ENCODE data around the gene NEU2. TPM values are rescaled to one million over a fixed set of nuclear protein-coding genes. Genes with fewer than 3 reads are reported as not detected.
A peak's percentile ranks its signal among the peaks of the same experiment; 100 is the strongest.

Gene NEU2
- total RNA-seq, 1 experiment from 2014 or later = not detected

DNA sequence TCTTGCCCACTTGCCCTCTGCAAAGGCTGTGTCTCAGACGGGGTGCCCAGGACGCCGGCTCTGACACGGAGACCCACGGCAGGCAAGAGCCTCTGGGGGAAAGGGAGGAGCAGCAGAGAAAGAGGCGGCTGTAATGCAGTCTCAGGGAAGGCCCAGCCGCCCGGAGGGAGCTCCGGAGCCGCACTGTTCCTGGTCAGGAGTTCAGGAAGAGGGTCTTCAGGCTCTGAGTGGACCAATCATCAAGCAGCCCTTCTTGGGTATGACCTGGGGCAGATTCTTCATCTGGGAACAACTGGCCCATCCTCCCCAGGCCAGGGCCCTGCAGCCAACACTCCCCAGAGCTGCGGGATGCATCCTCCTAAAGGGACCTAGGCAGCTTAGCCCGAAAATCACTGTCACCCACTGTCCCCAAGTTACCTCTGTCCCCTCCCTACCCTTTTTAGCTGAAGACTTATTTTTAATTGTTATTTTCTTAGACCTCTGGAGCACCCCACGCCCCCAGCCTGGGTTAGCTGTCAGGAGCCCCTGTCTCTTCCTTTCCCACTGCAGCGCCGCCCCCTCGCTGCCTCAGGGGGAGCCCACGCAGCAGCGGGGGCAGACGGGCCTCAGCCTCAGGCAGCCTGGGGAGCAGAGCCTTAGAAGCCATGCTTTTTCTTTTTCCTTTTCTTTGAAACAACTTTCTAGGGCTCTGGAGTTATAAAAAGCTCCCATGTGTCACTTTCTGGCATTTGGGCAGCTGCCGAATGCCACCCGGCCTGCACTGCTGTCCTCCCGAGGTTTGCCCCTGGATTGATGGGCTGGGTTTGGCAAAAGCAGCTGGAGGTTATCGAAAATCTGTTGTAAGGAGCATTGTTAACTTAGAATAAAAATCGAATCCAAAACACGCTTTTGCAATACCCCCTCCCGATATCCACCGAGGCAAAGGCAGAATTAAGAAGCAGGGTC is 644 bp upstream of the NEU2 start:
- CTCF ChIA-PET = interaction anchor here (0.7 kb wide), 1 partner anchor 179 kb away, joined by 3 read pairs; no protein-coding TSS in a partner anchor
- no peak for DNase-seq (ENCODE audit: low read depth, low spot score)
- Histone ChIP-seq H3K4me3 (replicated peaks in 1 of 2; ENCODE audit: low read depth in 1 of 2, low read length in 2 of 2) (no peak overlapping the region), H3K4me2 (ENCODE audit: low read length) (no peak overlapping the region), H3K9ac (ENCODE audit: low read length) (no peak overlapping the region), H2AFZ (ENCODE audit: low read depth, low read length, poor library complexity, severe bottlenecking) (no peak overlapping the region), H3K79me2 (ENCODE audit: insufficient read depth, low read length) (no peaks in the 10 kb centered on the region), H3K27me3 (ENCODE audit: insufficient read depth, low read length) (no peaks in the 10 kb centered on the region), H4K20me1 (ENCODE audit: insufficient read depth) (no peaks in the 10 kb centered on the region), H3K27ac (ENCODE audit: low read depth, low read length) (no peak overlapping the region), H3K9me3 (ENCODE audit: control insufficient read depth in 1 of 2, insufficient read depth in 1 of 2, low read depth in 1 of 2, low read length in 2 of 2) (peaks cover 0 to 4% of the 10 kb centered on the region in 2 experiments; a peak in 1 of 4 replicates), H3K36me3 (ENCODE audit: control insufficient read depth in 1 of 2, insufficient read depth in 2 of 2, low read length in 2 of 2) (no peaks in the 10 kb centered on the region), H3K4me1 (ENCODE audit: control insufficient read depth in 1 of 2, insufficient read depth in 2 of 2, low read length in 2 of 2) (peaks cover 3 to 27% of the 10 kb centered on the region in 2 experiments; a peak in 3 of 4 replicates), H3K9me2 (ENCODE audit: insufficient read depth) (no peaks in the 10 kb centered on the region)
- POLR2A ChIA-PET = no interaction called here
- no peak for ATAC-seq
- RAD21 ChIA-PET (ENCODE audit: low non-redundant PET in 1 of 2, low total read pairs in 2 of 2, uncharacterized antibody in 2 of 2, unreplicated experiment in 2 of 2) = no interaction called here
- intact Hi-C loops (cut with micrococcal nuclease) = no loop called here
- no TSS peak for BruUV-seq (replicated peaks)
- TF ChIP-seq EZH2phosphoT487 (IDR thresholded peaks at IDR 0.05; ENCODE audit: borderline replicate concordance) = no peak
- no peak for TF ChIP-seq ZBTB33 (IDR thresholded peaks at IDR 0.05; ENCODE audit: extremely low read depth, insufficient replicate concordance, low read length)
- TF ChIP-seq EZH2 (IDR thresholded peaks at IDR 0.05) = no peak
- no peak for TF ChIP-seq SRF (IDR thresholded peaks at IDR 0.05; ENCODE audit: low read depth)

DNA sequence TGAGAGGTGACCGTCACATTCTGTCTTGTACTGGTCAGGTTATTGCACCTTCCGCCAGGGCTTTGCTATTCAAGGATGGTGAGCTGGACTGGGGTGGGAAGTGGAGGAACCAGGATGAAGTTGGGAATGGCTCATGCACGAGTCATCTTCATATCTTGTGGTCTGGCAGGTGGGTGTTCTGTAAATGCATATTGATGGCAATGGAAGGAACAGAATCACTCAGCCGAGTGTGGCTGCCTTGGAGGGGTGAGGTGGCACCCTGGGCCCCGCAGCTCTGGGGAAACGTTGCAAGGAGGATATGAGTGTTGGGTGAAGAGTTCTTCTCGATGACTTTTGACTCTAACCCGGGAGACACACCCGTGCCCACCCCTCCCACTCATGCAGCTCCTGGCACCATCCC is 1.2 kb downstream of the NEU2 start:
- no peak overlapping the region for H3K4me3 ChIP-seq (replicated peaks in 1 of 2; ENCODE audit: low read depth in 1 of 2, low read length in 2 of 2)
- no peaks in the 10 kb centered on the region for H3K79me2 ChIP-seq (ENCODE audit: insufficient read depth, low read length)
- no TSS peak for BruUV-seq (replicated peaks)
- H2AFZ ChIP-seq (ENCODE audit: low read depth, low read length, poor library complexity, severe bottlenecking) = no peak overlapping the region
- H3K9me3 ChIP-seq (ENCODE audit: control insufficient read depth in 1 of 2, insufficient read depth in 1 of 2, low read depth in 1 of 2, low read length in 2 of 2) = peaks cover 0 to 4% of the 10 kb centered on the region in 2 experiments; a peak in 1 of 4 replicates
- H3K27me3 ChIP-seq (ENCODE audit: insufficient read depth, low read length) = no peaks in the 10 kb centered on the region
- intact Hi-C loops (cut with micrococcal nuclease) = no loop called here
- no peak overlapping the region for H3K27ac ChIP-seq (ENCODE audit: low read depth, low read length)
- H3K9me2 ChIP-seq (ENCODE audit: insufficient read depth) = no peaks in the 10 kb centered on the region
- peak overlapping the region; percentile 14 for H3K4me2 ChIP-seq (ENCODE audit: low read length)
- ChIA-PET CTCF (no interaction called here), RAD21 (ENCODE audit: low non-redundant PET in 1 of 2, low total read pairs in 2 of 2, uncharacterized antibody in 2 of 2, unreplicated experiment in 2 of 2) (no interaction called here), POLR2A (no interaction called here)
- H3K36me3 ChIP-seq (ENCODE audit: control insufficient read depth in 1 of 2, insufficient read depth in 2 of 2, low read length in 2 of 2) = no peaks in the 10 kb centered on the region
- H3K9ac ChIP-seq (ENCODE audit: low read length) = no peak overlapping the region
- DNase-seq (ENCODE audit: low read depth, low spot score) (no peak), ATAC-seq (no peak)
- TF ChIP-seq ATF3 (IDR thresholded peaks at IDR 0.05) (no peak), REST (IDR thresholded peaks at IDR 0.05; ENCODE audit: low read depth) (no peak), YY1 (IDR thresholded peaks at IDR 0.05; ENCODE audit: extremely low read depth, insufficient replicate concordance, low read depth, low read length) (no peak), FOSL1 (IDR thresholded peaks at IDR 0.05; ENCODE audit: low read depth) (no peak), EZH2phosphoT487 (IDR thresholded peaks at IDR 0.05; ENCODE audit: borderline replicate concordance) (no peak)
- no peaks in the 10 kb centered on the region for H4K20me1 ChIP-seq (ENCODE audit: insufficient read depth)
- peaks cover under 1 to 19% of the 10 kb centered on the region in 2 experiments; a peak in 3 of 4 replicates for H3K4me1 ChIP-seq (ENCODE audit: control insufficient read depth in 1 of 2, insufficient read depth in 2 of 2, low read length in 2 of 2)

Measured in HCT116 (cell line).